Measurements from ENCODE around the gene ST6GAL1. TPM values are rescaled to one million over a fixed set of nuclear protein-coding genes. Genes with fewer than 3 reads are reported as not detected.
A peak's percentile ranks its signal among the peaks of the same experiment; 100 is the strongest.

ST6GAL1 gene
- total RNA-seq, 1 experiment from 2014 or later: 15.6 TPM

DNA sequence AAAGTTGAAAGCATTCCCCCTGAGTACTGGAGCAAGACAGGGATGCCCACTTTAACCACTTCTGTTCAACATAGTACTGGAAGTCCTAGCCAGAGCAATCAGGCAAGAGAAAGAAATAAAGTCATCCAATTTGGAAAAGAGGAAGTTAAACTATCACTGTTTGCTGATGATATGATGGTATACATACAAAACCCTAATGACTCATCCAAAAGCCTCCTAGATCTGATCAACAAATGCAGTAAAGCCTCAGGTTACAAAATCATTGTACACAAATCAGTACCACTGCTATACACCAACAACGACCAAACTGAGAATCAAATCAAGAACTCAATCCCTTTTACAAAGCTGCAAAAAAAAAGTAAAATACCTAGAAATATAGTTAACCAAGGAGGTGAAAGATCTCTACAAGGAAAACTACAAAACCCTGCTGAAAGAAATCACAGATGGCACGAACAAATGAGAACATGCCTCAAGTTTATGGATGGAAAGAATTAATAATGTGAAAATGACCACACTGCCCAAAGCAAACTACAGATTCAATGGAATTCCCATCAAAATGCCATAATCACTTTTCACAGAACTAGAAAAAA, 168.7 kb downstream of the ST6GAL1 start:
- DNase-seq (ENCODE audit: low read depth, low spot score) (no peak), ATAC-seq (no peak)
- Histone ChIP-seq H3K9ac (ENCODE audit: low read length) (no peak overlapping the region), H3K9me2 (ENCODE audit: insufficient read depth) (no peaks in the 10 kb centered on the region), H3K9me3 (ENCODE audit: control insufficient read depth in 1 of 2, insufficient read depth in 1 of 2, low read depth in 1 of 2, low read length in 2 of 2) (no peaks in the 10 kb centered on the region), H3K4me2 (ENCODE audit: low read length) (no peak overlapping the region), H3K79me2 (ENCODE audit: insufficient read depth, low read length) (no peaks in the 10 kb centered on the region), H3K27ac (ENCODE audit: low read depth, low read length) (no peak overlapping the region), H2AFZ (ENCODE audit: low read depth, low read length, poor library complexity, severe bottlenecking) (peak overlapping the region; percentile 3), H3K36me3 (ENCODE audit: control insufficient read depth in 1 of 2, insufficient read depth in 2 of 2, low read length in 2 of 2) (no peaks in the 10 kb centered on the region), H4K20me1 (ENCODE audit: insufficient read depth) (no peaks in the 10 kb centered on the region), H3K4me1 (ENCODE audit: control insufficient read depth in 1 of 2, insufficient read depth in 2 of 2, low read length in 2 of 2) (peaks cover 6 to 8% of the 10 kb centered on the region in 2 experiments; a peak in 3 of 4 replicates), H3K4me3 (replicated peaks in 1 of 2; ENCODE audit: low read depth in 1 of 2, low read length in 2 of 2) (no peak overlapping the region), H3K27me3 (ENCODE audit: insufficient read depth, low read length) (no peaks in the 10 kb centered on the region)
- no TSS peak for BruUV-seq (replicated peaks)
- ChIA-PET CTCF (no interaction called here), POLR2A (no interaction called here), RAD21 (ENCODE audit: low non-redundant PET in 1 of 2, low total read pairs in 2 of 2, uncharacterized antibody in 2 of 2, unreplicated experiment in 2 of 2) (no interaction called here)
- intact Hi-C loops (cut with micrococcal nuclease): no loop called here
- TF ChIP-seq YY1 (IDR thresholded peaks at IDR 0.05; ENCODE audit: extremely low read depth, insufficient replicate concordance, low read depth, low read length): no peak
- no peak for TF ChIP-seq ELF1 (IDR thresholded peaks at IDR 0.05; ENCODE audit: borderline replicate concordance, low read depth)
- TF ChIP-seq JUND (IDR thresholded peaks at IDR 0.05): no peak
- TF ChIP-seq SRF (IDR thresholded peaks at IDR 0.05; ENCODE audit: low read depth): no peak
- no peak for TF ChIP-seq EZH2phosphoT487 (IDR thresholded peaks at IDR 0.05; ENCODE audit: borderline replicate concordance)
- no peak for TF ChIP-seq EZH2 (IDR thresholded peaks at IDR 0.05)

DNA sequence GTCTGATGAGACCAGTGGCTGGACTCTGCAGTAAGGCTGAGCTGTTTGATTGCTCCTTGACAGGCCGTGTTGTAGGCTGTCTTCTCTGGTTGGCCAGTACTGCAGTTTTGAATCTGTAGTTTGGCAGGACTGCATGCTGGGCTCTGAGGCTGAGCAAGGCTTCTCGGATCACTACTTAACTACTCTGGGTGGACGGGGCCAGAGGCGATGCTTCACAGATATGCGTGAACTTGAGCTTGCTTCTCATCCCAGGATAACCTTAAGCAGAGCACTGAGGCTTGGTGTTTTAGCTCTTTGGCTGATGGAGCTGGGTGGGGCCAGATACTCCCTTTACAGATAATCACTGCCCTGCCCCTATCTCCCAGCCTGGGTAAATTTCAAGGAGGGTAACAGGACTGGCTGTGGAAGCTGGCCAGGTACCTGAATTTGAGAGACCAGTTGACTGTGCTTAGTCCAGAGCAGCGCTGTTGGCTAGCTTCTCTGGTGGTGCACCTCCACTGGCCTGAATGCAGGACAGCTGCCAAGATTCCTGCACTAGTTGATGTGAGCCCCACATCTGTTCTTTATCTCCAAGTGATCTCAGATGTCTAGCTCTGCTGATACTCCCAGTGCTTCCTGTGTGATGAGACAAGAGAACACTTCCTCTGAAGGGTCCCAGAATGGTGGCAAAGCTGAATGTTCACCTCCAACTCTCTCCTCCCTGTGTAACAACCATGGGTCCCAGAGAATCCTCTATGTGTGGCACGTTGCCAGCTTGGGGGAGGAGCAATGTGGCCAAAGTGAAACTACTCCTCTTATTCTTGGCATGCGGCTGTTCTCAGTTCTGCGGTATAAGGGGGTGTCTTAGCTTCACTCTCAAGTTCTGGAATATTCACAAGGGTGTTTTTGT, 171.1 kb downstream of the ST6GAL1 start:
- H3K9ac ChIP-seq (ENCODE audit: low read length): no peak overlapping the region
- intact Hi-C loops (cut with micrococcal nuclease): no loop called here
- ChIA-PET CTCF (interaction anchor here (1.2 to 2.0 kb wide), 5 partner anchors 12 to 252 kb away, joined by 3 to 13 read pairs (median 4); no protein-coding TSS in a partner anchor), RAD21 (ENCODE audit: low non-redundant PET in 1 of 2, low total read pairs in 2 of 2, uncharacterized antibody in 2 of 2, unreplicated experiment in 2 of 2) (no interaction called here), POLR2A (no interaction called here)
- ATAC-seq (peak; percentile 63), DNase-seq (ENCODE audit: low read depth, low spot score) (no peak)
- no peaks in the 10 kb centered on the region for H3K79me2 ChIP-seq (ENCODE audit: insufficient read depth, low read length)
- no TSS peak for BruUV-seq (replicated peaks)
- H3K9me3 ChIP-seq (ENCODE audit: control insufficient read depth in 1 of 2, insufficient read depth in 1 of 2, low read depth in 1 of 2, low read length in 2 of 2): no peaks in the 10 kb centered on the region
- H3K27ac ChIP-seq (ENCODE audit: low read depth, low read length): no peak overlapping the region
- no peaks in the 10 kb centered on the region for H3K36me3 ChIP-seq (ENCODE audit: control insufficient read depth in 1 of 2, insufficient read depth in 2 of 2, low read length in 2 of 2)
- peaks cover 6 to 8% of the 10 kb centered on the region in 2 experiments; a peak in 3 of 4 replicates for H3K4me1 ChIP-seq (ENCODE audit: control insufficient read depth in 1 of 2, insufficient read depth in 2 of 2, low read length in 2 of 2)
- H2AFZ ChIP-seq (ENCODE audit: low read depth, low read length, poor library complexity, severe bottlenecking): peak overlapping the region; percentile 91
- peak overlapping the region in 1 of 2 experiments; percentile 25; a peak in 1 of 4 replicates for H3K4me3 ChIP-seq (replicated peaks in 1 of 2; ENCODE audit: low read depth in 1 of 2, low read length in 2 of 2)
- no peaks in the 10 kb centered on the region for H3K9me2 ChIP-seq (ENCODE audit: insufficient read depth)
- peak overlapping the region; percentile 55 for H3K4me2 ChIP-seq (ENCODE audit: low read length)
- TF ChIP-seq SIN3A (IDR thresholded peaks at IDR 0.05; ENCODE audit: low read depth): no peak
- no peak for TF ChIP-seq YY1 (IDR thresholded peaks at IDR 0.05; ENCODE audit: extremely low read depth, insufficient replicate concordance, low read depth, low read length)
- no peak for TF ChIP-seq ELF1 (IDR thresholded peaks at IDR 0.05; ENCODE audit: borderline replicate concordance, low read depth)
- TF ChIP-seq ZNF274 (IDR thresholded peaks at IDR 0.05; ENCODE audit: low read depth, low read length): no peak
- no peak for TF ChIP-seq ZFX (IDR thresholded peaks at IDR 0.05)
- no peak for TF ChIP-seq SRF (IDR thresholded peaks at IDR 0.05; ENCODE audit: low read depth)
- H3K27me3 ChIP-seq (ENCODE audit: insufficient read depth, low read length): no peaks in the 10 kb centered on the region
- no peaks in the 10 kb centered on the region for H4K20me1 ChIP-seq (ENCODE audit: insufficient read depth)

Measured in HCT116 (cell line).